GM10266 (cell line): ENCODE data around the gene TMEM62.
"Not testable (repeated sequence)": the region's sequence is repeated elsewhere in the genome, so short reads cannot be mapped to it uniquely, and the experiment has no call there.

Experiments used
- DNase-seq: peaks from one replicate; pipeline ENCODE4 v3.0.0; 2012; ENCODE audit errors: extremely low spot score
- CTCF ChIP-seq: IDR thresholded peaks from 2 replicates; pipeline ENCODE4 v1.5.1; 2012; ENCODE audit warnings: mild to moderate bottlenecking, low read depth; ENCODE audit not compliant: control insufficient read depth, insufficient read depth; ENCODE audit errors: missing control alignments

Gene TMEM62

GRCh38 chr15:43165801-43166325 lies 32.5 kb downstream of the TMEM62 start:
- no peak for TF ChIP-seq CTCF
- DNase-seq: no peak

- not testable (repeated sequence) for DNase-seq
Observed at GRCh38 chr15:43167261-43167660, 33.9 kb downstream of the TMEM62 start.

- DNase-seq: no peak
- no peak for TF ChIP-seq CTCF
Observed at GRCh38 chr15:43168192-43169107, 35.1 kb downstream of the TMEM62 start.

GRCh38 chr15:43169888-43170287 lies 36.5 kb downstream of the TMEM62 start:
- no peak for DNase-seq
- TF ChIP-seq CTCF: no peak

GRCh38 chr15:43175656-43176309 lies 42.4 kb downstream of the TMEM62 start:
- not testable (repeated sequence) for DNase-seq

GRCh38 chr15:43177147-43177546 lies 43.8 kb downstream of the TMEM62 start:
- not testable (repeated sequence) for DNase-seq

GRCh38 chr15:43183270-43183669 lies 49.9 kb downstream of the TMEM62 start:
- no peak for DNase-seq
- no peak for TF ChIP-seq CTCF

GRCh38 chr15:43184407-43185124 lies 51.2 kb downstream of the TMEM62 start:
- no peak for TF ChIP-seq CTCF
- no peak for DNase-seq
